Measurements from ENCODE around the gene ABCF2.
A peak's percentile ranks its signal among the peaks of the same experiment; 100 is the strongest.

Gene ABCF2

DNA sequence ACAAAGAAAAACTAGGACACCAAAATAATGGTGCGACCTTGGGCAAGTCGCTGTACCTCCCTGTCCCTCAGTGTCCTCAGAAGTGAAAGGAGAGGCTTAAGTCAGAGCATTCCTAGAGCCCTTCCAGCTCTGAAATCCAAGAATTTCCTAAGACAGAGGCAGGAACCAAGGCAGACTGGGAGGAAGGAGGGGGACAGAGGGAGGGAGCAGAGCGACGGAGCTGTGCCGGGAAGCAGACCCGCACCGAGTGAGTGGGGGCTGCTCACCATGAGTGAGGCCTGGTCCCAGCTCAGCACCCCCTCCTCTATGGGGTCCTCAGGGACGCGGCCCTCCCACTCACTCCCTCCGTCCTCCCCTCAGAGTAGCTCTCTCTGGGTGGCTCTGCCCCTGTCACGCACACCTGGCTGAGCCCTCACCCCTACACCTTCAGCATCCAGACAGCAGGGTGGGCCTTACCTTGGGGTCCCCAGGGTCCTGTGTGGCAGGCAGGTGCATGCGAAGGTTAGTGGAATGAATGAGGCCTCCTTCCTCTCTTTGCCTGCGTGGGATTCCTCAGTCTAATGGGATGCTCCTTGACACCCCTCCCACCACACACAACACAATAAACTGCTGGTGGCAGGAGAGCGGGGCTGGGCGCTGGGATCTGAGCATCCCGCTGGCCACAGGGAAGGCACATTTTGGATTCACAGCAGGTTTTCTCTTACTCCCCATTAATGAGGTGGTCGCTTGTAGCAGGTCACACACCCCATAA is 26.1 kb upstream of the ABCF2 start:
- Histone ChIP-seq H3K4me3 (ENCODE audit: low read length in 2 of 2) (no peak overlapping the region), H3K27ac (ENCODE audit: low read depth in 2 of 2, low read length in 2 of 2) (peak overlapping the region in 1 of 2 donors; percentile 80), H3K36me3 (ENCODE audit: control insufficient read depth in 2 of 2, insufficient read depth in 2 of 2, low read length in 2 of 2) (no peaks in the 10 kb centered on the region), H3K9ac (ENCODE audit: low read depth in 1 of 2, low read length in 2 of 2) (no peak overlapping the region), H3K27me3 (ENCODE audit: control insufficient read depth in 2 of 2, insufficient read depth in 2 of 2, low read length in 2 of 2) (peaks cover 28 to 48% of the 10 kb centered on the region in 2 donors), H3K9me3 (ENCODE audit: control insufficient read depth in 2 of 2, low read length in 2 of 2) (no peaks in the 10 kb centered on the region), H3K4me1 (ENCODE audit: control insufficient read depth in 2 of 2, insufficient read depth in 2 of 2, low read length in 2 of 2) (peaks cover 24 to 26% of the 10 kb centered on the region in 2 donors)

DNA sequence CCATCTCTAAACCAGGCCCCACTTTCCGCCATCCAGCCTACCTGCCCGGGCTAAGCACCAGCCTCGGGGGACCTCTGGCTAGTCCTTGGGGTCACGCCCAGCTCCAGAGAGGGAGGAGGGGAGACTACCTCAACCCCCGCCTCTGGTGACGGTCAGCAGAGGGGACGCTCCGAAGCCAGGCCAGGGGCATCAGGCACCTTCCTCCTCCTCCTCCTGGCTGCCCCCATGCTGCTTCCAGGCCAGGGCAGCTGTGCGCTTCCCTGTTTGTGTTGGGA is 25.5 kb upstream of the ABCF2 start:
- H3K27ac ChIP-seq (ENCODE audit: low read depth in 2 of 2, low read length in 2 of 2): peak overlapping the region; percentile 66 to 80
- H3K36me3 ChIP-seq (ENCODE audit: control insufficient read depth in 2 of 2, insufficient read depth in 2 of 2, low read length in 2 of 2): no peaks in the 10 kb centered on the region
- H3K4me1 ChIP-seq (ENCODE audit: control insufficient read depth in 2 of 2, insufficient read depth in 2 of 2, low read length in 2 of 2): peaks cover 27 to 29% of the 10 kb centered on the region in 2 donors
- peak overlapping the region; percentile 61 to 63 for H3K9ac ChIP-seq (ENCODE audit: low read depth in 1 of 2, low read length in 2 of 2)
- no peaks in the 10 kb centered on the region for H3K9me3 ChIP-seq (ENCODE audit: control insufficient read depth in 2 of 2, low read length in 2 of 2)
- H3K27me3 ChIP-seq (ENCODE audit: control insufficient read depth in 2 of 2, insufficient read depth in 2 of 2, low read length in 2 of 2): peaks cover 31 to 48% of the 10 kb centered on the region in 2 donors
- peak overlapping the region; percentile 56 to 70 for H3K4me3 ChIP-seq (ENCODE audit: low read length in 2 of 2)

DNA sequence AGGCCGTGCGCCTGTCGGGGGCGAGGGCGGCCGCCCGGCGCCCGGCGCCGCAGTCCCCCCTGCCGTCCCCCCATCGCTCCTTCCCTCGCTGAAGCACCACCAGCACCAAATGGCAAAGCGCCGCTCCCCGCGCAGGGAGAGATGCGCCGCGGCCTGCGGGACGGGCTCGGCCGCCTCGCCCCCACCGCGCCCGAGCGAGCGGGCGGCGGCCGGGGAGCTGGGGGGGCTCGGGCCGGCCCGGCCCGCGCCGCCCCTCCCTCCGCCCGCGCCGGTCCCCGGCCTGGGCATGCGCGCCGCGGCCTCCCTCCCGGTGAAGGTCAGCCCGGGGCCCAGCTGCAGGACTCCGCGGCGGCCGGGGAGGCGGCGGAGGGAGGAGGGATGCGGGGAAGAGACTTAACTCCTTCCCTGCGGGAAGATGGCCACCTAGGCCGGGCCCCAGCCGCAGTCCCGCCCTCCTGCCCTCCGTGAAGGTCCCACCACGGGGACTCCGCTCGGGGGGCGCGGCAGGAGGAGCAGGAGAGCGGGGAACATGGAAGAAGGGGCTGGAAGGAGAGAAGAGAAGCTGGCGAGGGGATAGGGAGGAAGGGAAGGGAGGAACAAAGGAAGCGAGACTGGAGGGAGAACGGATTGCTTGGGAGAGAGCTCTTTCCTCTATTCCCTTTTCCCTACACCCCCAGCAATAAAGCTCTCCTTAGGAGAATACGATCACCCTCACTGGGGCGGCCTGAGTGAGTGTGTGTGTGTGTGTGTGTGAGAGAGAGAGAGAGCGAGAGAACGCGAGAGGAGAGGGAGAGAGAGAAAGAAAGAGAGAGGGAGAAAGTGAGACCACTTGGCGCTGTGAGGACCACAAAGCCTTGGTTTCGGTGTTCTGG is 24.9 kb upstream of the ABCF2 start:
- Histone ChIP-seq H3K4me1 (ENCODE audit: control insufficient read depth in 2 of 2, insufficient read depth in 2 of 2, low read length in 2 of 2) (peaks cover 28 to 31% of the 10 kb centered on the region in 2 donors), H3K4me3 (ENCODE audit: low read length in 2 of 2) (peak overlapping the region; percentile 56 to 70), H3K36me3 (ENCODE audit: control insufficient read depth in 2 of 2, insufficient read depth in 2 of 2, low read length in 2 of 2) (no peaks in the 10 kb centered on the region), H3K27ac (ENCODE audit: low read depth in 2 of 2, low read length in 2 of 2) (peak overlapping the region; percentile 66 to 80), H3K9me3 (ENCODE audit: control insufficient read depth in 2 of 2, low read length in 2 of 2) (no peaks in the 10 kb centered on the region), H3K27me3 (ENCODE audit: control insufficient read depth in 2 of 2, insufficient read depth in 2 of 2, low read length in 2 of 2) (peaks cover 34 to 53% of the 10 kb centered on the region in 2 donors), H3K9ac (ENCODE audit: low read depth in 1 of 2, low read length in 2 of 2) (peak overlapping the region; percentile 61 to 63)

DNA sequence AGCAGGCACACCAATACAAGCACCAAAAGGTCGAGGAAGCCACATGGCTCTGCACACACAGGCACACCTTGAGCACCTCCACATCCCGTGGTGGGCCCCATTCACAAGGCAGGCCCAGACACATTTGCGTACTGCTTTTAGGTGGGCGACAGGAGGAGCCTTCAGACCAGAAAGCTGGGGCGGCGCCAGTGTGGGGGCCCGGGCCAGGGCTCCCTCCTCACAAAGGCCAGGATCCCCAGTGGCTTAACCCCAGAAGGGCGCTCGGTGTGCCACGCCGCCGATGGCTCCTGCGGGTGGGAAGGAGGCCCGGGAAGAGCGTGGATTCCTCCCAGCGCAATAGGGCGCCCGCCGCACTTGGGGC is 24.3 kb upstream of the ABCF2 start:
- Histone ChIP-seq H3K27ac (ENCODE audit: low read depth in 2 of 2, low read length in 2 of 2) (peak overlapping the region; percentile 44 to 61), H3K9me3 (ENCODE audit: control insufficient read depth in 2 of 2, low read length in 2 of 2) (no peaks in the 10 kb centered on the region), H3K4me3 (ENCODE audit: low read length in 2 of 2) (peak overlapping the region; percentile 48 to 51), H3K9ac (ENCODE audit: low read depth in 1 of 2, low read length in 2 of 2) (peak overlapping the region in 1 of 2 donors; percentile 36), H3K27me3 (ENCODE audit: control insufficient read depth in 2 of 2, insufficient read depth in 2 of 2, low read length in 2 of 2) (peaks cover 40 to 51% of the 10 kb centered on the region in 2 donors), H3K4me1 (ENCODE audit: control insufficient read depth in 2 of 2, insufficient read depth in 2 of 2, low read length in 2 of 2) (peaks cover 30 to 32% of the 10 kb centered on the region in 2 donors), H3K36me3 (ENCODE audit: control insufficient read depth in 2 of 2, insufficient read depth in 2 of 2, low read length in 2 of 2) (no peaks in the 10 kb centered on the region)

DNA sequence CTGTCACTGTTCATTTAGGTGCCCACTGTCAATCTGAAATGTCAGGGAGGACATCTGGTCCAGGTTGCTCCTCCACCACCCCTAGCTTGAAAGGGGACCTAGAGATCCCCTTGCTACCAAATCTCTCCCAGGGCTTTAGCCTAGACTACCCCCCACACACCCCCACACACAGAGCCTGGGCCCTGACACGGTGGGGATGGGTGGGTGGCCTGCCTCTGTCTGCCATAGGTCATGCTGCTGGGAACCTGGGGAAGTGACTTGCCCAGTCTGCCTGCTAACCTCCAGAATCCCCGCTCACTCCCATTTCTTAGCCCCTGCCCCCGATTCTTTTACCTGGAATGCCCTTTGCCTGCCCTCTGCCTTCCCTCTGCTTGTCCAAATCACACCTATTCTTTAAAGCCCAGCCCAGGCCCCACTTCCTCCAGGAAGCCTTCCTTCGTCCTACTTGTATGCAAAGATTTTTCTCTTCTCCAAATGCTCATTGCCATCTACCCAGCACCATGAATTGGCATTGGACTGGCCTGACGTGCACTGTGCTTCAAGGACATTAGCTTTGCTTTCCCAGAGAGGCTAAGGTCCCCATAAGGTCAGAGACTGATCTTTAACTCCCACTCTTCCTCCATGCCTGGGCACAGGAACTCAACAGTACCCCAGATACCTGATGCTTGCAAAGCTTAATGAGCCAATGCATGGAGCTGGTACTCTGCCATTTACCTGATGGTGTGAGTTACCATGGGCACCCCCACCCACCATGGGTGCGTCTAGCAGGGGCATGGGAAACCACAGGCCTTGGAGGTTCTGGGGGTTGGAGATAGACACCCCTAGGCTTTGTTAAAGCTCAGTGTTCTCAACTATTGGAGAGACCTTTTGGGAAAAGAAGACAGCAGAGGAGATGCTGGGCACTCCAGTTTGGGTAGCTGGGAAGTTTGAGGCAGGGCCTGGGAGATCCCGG is 23.5 kb upstream of the ABCF2 start:
- H3K27ac ChIP-seq (ENCODE audit: low read depth in 2 of 2, low read length in 2 of 2): peak overlapping the region; percentile 54 to 68
- H3K4me1 ChIP-seq (ENCODE audit: control insufficient read depth in 2 of 2, insufficient read depth in 2 of 2, low read length in 2 of 2): peaks cover 30 to 32% of the 10 kb centered on the region in 2 donors
- H3K9ac ChIP-seq (ENCODE audit: low read depth in 1 of 2, low read length in 2 of 2): no peak overlapping the region
- H3K27me3 ChIP-seq (ENCODE audit: control insufficient read depth in 2 of 2, insufficient read depth in 2 of 2, low read length in 2 of 2): peaks cover 45 to 50% of the 10 kb centered on the region in 2 donors
- H3K36me3 ChIP-seq (ENCODE audit: control insufficient read depth in 2 of 2, insufficient read depth in 2 of 2, low read length in 2 of 2): no peaks in the 10 kb centered on the region
- H3K4me3 ChIP-seq (ENCODE audit: low read length in 2 of 2): peak overlapping the region in 1 of 2 donors; percentile 48
- H3K9me3 ChIP-seq (ENCODE audit: control insufficient read depth in 2 of 2, low read length in 2 of 2): no peaks in the 10 kb centered on the region

DNA sequence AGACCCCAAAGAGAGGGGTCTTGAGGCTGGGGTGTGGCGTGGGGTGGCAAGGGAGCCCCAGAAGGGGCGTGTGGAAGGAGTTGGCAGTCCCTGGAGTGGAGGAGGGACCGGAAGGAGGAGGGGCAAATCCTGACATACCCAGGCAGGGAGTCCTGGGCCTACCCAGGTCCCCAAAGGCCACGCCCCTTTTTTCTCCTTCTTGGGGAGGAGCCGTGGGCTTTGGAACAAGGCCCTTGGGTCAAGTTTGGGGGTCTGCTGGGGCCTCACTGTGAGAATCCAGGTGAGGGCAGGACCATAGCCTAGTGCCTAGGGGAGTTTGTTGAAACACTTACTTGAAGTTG is 22.7 kb upstream of the ABCF2 start:
- Histone ChIP-seq H3K4me3 (ENCODE audit: low read length in 2 of 2) (peak overlapping the region in 1 of 2 donors; percentile 13), H3K36me3 (ENCODE audit: control insufficient read depth in 2 of 2, insufficient read depth in 2 of 2, low read length in 2 of 2) (no peaks in the 10 kb centered on the region), H3K9me3 (ENCODE audit: control insufficient read depth in 2 of 2, low read length in 2 of 2) (no peaks in the 10 kb centered on the region), H3K9ac (ENCODE audit: low read depth in 1 of 2, low read length in 2 of 2) (no peak overlapping the region), H3K27ac (ENCODE audit: low read depth in 2 of 2, low read length in 2 of 2) (peak overlapping the region; percentile 54 to 68), H3K4me1 (ENCODE audit: control insufficient read depth in 2 of 2, insufficient read depth in 2 of 2, low read length in 2 of 2) (peaks cover 37 to 38% of the 10 kb centered on the region in 2 donors), H3K27me3 (ENCODE audit: control insufficient read depth in 2 of 2, insufficient read depth in 2 of 2, low read length in 2 of 2) (peaks cover 47 to 55% of the 10 kb centered on the region in 2 donors)

DNA sequence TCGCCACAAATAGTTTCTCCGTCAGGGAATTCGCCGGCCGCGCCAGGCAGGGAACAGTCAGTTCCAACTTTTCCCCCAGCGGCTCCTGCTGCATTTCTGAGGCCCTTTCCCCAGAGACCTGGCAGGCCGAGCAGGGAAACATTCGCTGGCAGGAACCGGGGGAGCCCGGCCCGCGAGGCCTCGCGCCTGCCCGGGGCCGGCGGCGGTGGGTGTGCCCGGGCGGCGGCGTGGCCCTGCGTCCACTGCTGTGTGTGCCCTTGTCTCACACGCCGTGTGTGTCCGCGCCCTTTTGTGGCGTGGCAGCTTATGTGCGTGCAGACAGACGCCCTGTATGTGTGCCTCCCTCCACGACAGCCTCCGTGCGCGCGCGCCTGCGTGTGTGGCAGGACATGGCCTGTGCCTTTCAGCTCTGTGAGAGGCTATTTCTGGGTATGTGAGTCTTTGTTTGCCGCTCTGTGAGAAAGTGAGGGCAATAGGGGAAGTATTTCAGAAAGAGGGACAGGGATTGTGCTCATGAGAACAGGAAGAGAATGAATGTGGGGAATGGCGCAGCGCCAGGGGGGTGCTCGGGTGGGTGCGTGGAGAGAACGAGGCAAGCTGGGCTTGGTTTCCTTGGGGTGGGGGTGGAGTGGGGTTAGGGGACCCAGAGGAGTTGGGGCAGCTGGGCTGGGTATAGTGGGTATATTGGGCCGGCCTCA is 22.2 kb upstream of the ABCF2 start:
- H3K4me1 ChIP-seq (ENCODE audit: control insufficient read depth in 2 of 2, insufficient read depth in 2 of 2, low read length in 2 of 2): peaks cover 38 to 39% of the 10 kb centered on the region in 2 donors
- peaks cover 48 to 56% of the 10 kb centered on the region in 2 donors for H3K27me3 ChIP-seq (ENCODE audit: control insufficient read depth in 2 of 2, insufficient read depth in 2 of 2, low read length in 2 of 2)
- peak overlapping the region; percentile 53 to 62 for H3K4me3 ChIP-seq (ENCODE audit: low read length in 2 of 2)

DNA sequence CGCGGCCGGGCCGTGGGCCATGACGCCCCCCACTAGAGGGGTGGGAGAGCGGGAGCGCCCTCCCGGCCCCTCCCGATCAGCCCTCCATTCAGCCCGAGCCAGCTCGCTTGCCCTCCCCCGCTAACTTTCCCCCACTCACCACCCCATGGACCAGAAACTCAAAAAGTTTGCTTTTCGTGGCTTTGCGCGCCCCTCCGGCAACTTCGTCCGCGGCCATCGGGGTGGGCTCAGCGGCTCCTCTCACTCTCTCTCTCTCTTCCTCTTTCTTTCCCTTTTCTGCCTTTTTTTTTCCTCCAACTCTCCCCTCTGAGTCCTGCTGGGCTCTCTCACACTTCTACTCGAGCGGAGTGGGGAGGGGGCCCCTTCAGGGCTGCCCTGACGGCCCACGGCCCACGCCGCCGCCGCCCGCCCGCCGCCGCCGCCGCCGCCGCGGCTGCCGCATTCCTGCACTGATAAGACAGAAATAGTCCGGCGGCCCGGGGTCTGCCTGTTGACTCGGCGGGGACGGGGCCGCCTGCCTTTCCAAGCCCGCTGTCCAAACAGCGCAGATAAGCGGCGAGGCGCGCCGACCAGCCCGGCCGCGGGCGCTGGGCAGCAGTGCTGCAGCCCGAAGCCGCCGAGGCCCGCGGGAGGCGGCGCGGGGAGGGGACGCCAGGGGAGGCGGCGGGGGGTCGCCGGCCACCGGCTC is 21.5 kb upstream of the ABCF2 start, which contains the start of gene SMARCD3:
Gene SMARCD3, minus strand, starts transcription at position 349 of the 688 bp plus-strand sequence. Its CDS starts 132 bp downstream, at position 217.
- Histone ChIP-seq H3K9ac (ENCODE audit: low read depth in 1 of 2, low read length in 2 of 2) (peak within 1 kb of the TSS; percentile 32 to 45), H3K27me3 (ENCODE audit: control insufficient read depth in 2 of 2, insufficient read depth in 2 of 2, low read length in 2 of 2) (peaks cover 50 to 55% of the 10 kb centered on the region in 2 donors), H3K4me1 (ENCODE audit: control insufficient read depth in 2 of 2, insufficient read depth in 2 of 2, low read length in 2 of 2) (peaks cover 38 to 39% of the 10 kb centered on the region in 2 donors), H3K4me3 (ENCODE audit: low read length in 2 of 2) (peak within 1 kb of the TSS; percentile 53 to 65), H3K9me3 (ENCODE audit: control insufficient read depth in 2 of 2, low read length in 2 of 2) (no peaks in the 10 kb centered on the region), H3K27ac (ENCODE audit: low read depth in 2 of 2, low read length in 2 of 2) (peak within 1 kb of the TSS; percentile 54 to 68), H3K36me3 (ENCODE audit: control insufficient read depth in 2 of 2, insufficient read depth in 2 of 2, low read length in 2 of 2) (no peaks in the 10 kb centered on the region)

More for the DNA sequence above, 22.2 kb upstream of the ABCF2 start:
- H3K27ac ChIP-seq (ENCODE audit: low read depth in 2 of 2, low read length in 2 of 2): peak overlapping the region; percentile 54 to 68
- no peaks in the 10 kb centered on the region for H3K36me3 ChIP-seq (ENCODE audit: control insufficient read depth in 2 of 2, insufficient read depth in 2 of 2, low read length in 2 of 2)
- H3K9me3 ChIP-seq (ENCODE audit: control insufficient read depth in 2 of 2, low read length in 2 of 2): no peaks in the 10 kb centered on the region
- H3K9ac ChIP-seq (ENCODE audit: low read depth in 1 of 2, low read length in 2 of 2): peak overlapping the region; percentile 26 to 45
